Adrenal gland (tissue), 5 donors: Measurements from ENCODE around the gene OBP2B.

Source experiments
- POLR2A ChIP-seq, 2 donors: fragments of 450-650 bp; IDR thresholded peaks; one replicate each; pipeline ENCODE4 v1.6.1; 2017; ENCODE audit warnings: antibody characterized with exemption in 2 of 2, mild to moderate bottlenecking in 2 of 2, moderate library complexity in 1 of 2
- TF ChIP-seq, protein P1 (sequence below), 6 experiments: fragments of 450-650 bp in 4 of 6; fragments of 200-600 bp in 2 of 6; sonication (generic) in 1 of 6; IDR thresholded peaks; 1 replicate in 5 of 6; 2 replicates in 1 of 6; pipeline versions ENCODE4 v1.5.1 to v1.8.0; 2016 to 2021; ENCODE audit warnings: antibody characterized with exemption in 6 of 6, mild to moderate bottlenecking in 2 of 6, moderate library complexity in 1 of 6
- donor health status: DM: no; HTN: no; CAD: no.

DNA sequence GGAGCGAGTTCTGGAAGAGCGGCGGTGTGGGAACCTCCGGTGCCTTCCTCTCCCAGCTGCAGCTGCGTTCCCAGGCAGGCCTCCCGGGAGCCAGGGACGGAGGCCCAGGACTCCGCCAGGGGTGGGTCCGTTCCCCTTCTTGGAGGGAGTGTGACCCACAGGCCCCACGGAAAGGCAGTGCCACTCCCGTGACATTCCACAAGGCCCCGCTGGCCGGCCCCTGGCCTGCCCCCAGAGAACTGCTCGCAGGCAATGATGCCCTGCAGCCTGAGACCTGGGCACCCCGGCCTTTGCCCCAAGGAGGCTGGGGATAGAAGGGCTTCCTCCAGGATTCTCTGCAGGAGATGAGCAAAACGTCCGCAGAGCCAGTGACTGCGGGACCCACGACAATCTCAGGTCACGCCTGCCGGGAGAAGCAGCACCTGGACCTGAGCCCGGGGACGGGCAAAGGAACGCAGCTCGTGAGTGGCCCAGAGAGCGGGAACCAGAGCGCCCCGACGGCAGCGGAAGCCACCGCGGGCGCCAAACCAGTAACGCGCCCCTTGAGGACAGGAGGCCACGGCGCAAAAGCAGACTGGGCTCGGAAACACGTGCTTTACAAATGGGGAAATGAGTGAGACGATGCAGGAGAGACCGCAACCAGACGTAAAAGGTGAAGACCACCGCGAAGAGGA, 9.3 kb downstream of the OBP2B start:
- TF ChIP-seq, protein P1, sequence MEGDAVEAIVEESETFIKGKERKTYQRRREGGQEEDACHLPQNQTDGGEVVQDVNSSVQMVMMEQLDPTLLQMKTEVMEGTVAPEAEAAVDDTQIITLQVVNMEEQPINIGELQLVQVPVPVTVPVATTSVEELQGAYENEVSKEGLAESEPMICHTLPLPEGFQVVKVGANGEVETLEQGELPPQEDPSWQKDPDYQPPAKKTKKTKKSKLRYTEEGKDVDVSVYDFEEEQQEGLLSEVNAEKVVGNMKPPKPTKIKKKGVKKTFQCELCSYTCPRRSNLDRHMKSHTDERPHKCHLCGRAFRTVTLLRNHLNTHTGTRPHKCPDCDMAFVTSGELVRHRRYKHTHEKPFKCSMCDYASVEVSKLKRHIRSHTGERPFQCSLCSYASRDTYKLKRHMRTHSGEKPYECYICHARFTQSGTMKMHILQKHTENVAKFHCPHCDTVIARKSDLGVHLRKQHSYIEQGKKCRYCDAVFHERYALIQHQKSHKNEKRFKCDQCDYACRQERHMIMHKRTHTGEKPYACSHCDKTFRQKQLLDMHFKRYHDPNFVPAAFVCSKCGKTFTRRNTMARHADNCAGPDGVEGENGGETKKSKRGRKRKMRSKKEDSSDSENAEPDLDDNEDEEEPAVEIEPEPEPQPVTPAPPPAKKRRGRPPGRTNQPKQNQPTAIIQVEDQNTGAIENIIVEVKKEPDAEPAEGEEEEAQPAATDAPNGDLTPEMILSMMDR (IDR thresholded peaks at IDR 0.05), result no peak
- TF ChIP-seq POLR2A (IDR thresholded peaks at IDR 0.05), result no peak
